SK-N-DZ (cell line): ENCODE data around the gene ATP2C2.
"Not testable (repeated sequence)": the region's sequence is repeated elsewhere in the genome, so short reads cannot be mapped to it uniquely, and the experiment has no call there.

Experiments used
- DNase-seq: peaks from one replicate; pipeline ENCODE4 v3.0.0-alpha.2; 2015; ENCODE audit warnings: low spot score

Gene ATP2C2

GRCh38 chr16:84396082-84396481, 27.7 kb downstream of the ATP2C2 start:
- DNase-seq, result not testable (repeated sequence)

- DNase-seq, result no peak
Observed at GRCh38 chr16:84396537-84397008, 28.2 kb downstream of the ATP2C2 start.

- DNase-seq, result no peak
Observed at GRCh38 chr16:84397090-84397489, 28.8 kb downstream of the ATP2C2 start.

- DNase-seq, result no peak
Observed at GRCh38 chr16:84398701-84399100, 30.4 kb downstream of the ATP2C2 start.

GRCh38 chr16:84399912-84400311, 31.6 kb downstream of the ATP2C2 start:
- DNase-seq, result not testable (repeated sequence)

- DNase-seq, result not testable (repeated sequence)
Observed at GRCh38 chr16:84403435-84403834, 35.1 kb downstream of the ATP2C2 start.

- no peak for DNase-seq
Observed at GRCh38 chr16:84404324-84404723, 36.0 kb downstream of the ATP2C2 start.

- no peak for DNase-seq
Observed at GRCh38 chr16:84404936-84405639, 36.8 kb downstream of the ATP2C2 start.

GRCh38 chr16:84406006-84406963, 37.9 kb downstream of the ATP2C2 start:
- no peak for DNase-seq

- DNase-seq, result no peak
Observed at GRCh38 chr16:84407588-84408313, 39.4 kb downstream of the ATP2C2 start.

- DNase-seq, result no peak
Observed at GRCh38 chr16:84408314-84408690, 40.0 kb downstream of the ATP2C2 start.

- DNase-seq, result no peak
Observed at GRCh38 chr16:84408856-84409255, 40.5 kb downstream of the ATP2C2 start.

GRCh38 chr16:84410361-84411138, 42.2 kb downstream of the ATP2C2 start:
- DNase-seq, result no peak

- DNase-seq, result no peak
Observed at GRCh38 chr16:84411768-84412167, 43.4 kb downstream of the ATP2C2 start.

GRCh38 chr16:84412262-84412661, 43.9 kb downstream of the ATP2C2 start:
- DNase-seq, result no peak

GRCh38 chr16:84413244-84414004, 45.1 kb downstream of the ATP2C2 start:
- DNase-seq, result no peak

- no peak for DNase-seq
Observed at GRCh38 chr16:84414789-84415326, 46.5 kb downstream of the ATP2C2 start.

GRCh38 chr16:84416407-84417321, 48.3 kb downstream of the ATP2C2 start:
- DNase-seq, result no peak
